Measurements from ENCODE around the gene AURKAIP1. TPM values are rescaled to one million over a fixed set of nuclear protein-coding genes. Genes with fewer than 3 reads are reported as not detected.

AURKAIP1 gene
- total and polyA plus RNA-seq, 9 of the 15 experiments (the other 6 are each of a cell fraction or from before 2014, with no cell fraction given), result 7.8 to 478 (median 92.0) TPM

GRCh38 chr1:1374929-1375662 is at the start of gene AURKAIP1 (continued):
- TF ChIP-seq ZNF318 (IDR thresholded peaks at IDR 0.05; ENCODE audit: borderline replicate concordance in 1 of 2, low read depth in 1 of 2) (no peak), RFX7 (CRISPR knock-in tag; IDR thresholded peaks at IDR 0.05) (no peak), TAF1 (IDR thresholded peaks at IDR 0.05; ENCODE audit: control insufficient read depth, extremely low read depth, insufficient read depth, low read length, severe bottlenecking) (peak; percentile 86), E2F3 (CRISPR knock-in tag; IDR thresholded peaks at IDR 0.05) (peak; percentile 77), ZNF174 (CRISPR knock-in tag; IDR thresholded peaks at IDR 0.05) (0 out of 2 replicates have a peak, but pooled peaks have one; percentile 56), JUNB (CRISPR knock-in tag; conservative IDR thresholded peaks at IDR 0.05) (no peak), ZFX (CRISPR knock-in tag; IDR thresholded peaks at IDR 0.05) (peak; percentile 95), MAFF (IDR thresholded peaks at IDR 0.05; ENCODE audit: low read length) (peak; percentile 37), ZBTB12 (CRISPR knock-in tag; IDR thresholded peaks at IDR 0.05) (peak; percentile 92), KAT2B (IDR thresholded peaks at IDR 0.05; ENCODE audit: low read depth, low read length) (no peak), HMG20A (CRISPR knock-in tag; conservative IDR thresholded peaks at IDR 0.05) (no peak), RFX1 (IDR thresholded peaks at IDR 0.05) (no peak), PYGO2 (tag; IDR thresholded peaks at IDR 0.05) (no peak; the same call in 1 of the 2 replicates), MLLT1 (IDR thresholded peaks at IDR 0.05) (peak in 1 of 2 experiments; percentile 51; a peak in 1 of 4 replicates), ATF2 (CRISPR knock-in tag; IDR thresholded peaks at IDR 0.05) (no peak)

Data from K562 (cell line).